Measurements from ENCODE around the gene NLK.

Gene NLK

GRCh38 chr17:28100936-28101335 lies 58.5 kb downstream of the NLK start:
- Histone ChIP-seq H3K27ac (ENCODE audit: insufficient read depth, low read length, poor library complexity, severe bottlenecking) (no peak overlapping the region), H3K9me3 (ENCODE audit: control insufficient read depth, low read length) (no peaks in the 10 kb centered on the region), H3K4me3 (ENCODE audit: insufficient read depth, low read depth, low read length, poor library complexity, severe bottlenecking) (no peak overlapping the region)

GRCh38 chr17:28101919-28102318 lies 59.4 kb downstream of the NLK start:
- no peaks in the 10 kb centered on the region for H3K36me3 ChIP-seq (ENCODE audit: control insufficient read depth, insufficient read depth, low read length)
- no peak for DNase-seq
- H3K4me1 ChIP-seq (ENCODE audit: control insufficient read depth, insufficient read depth, low read length, poor library complexity, severe bottlenecking), result no peaks in the 10 kb centered on the region
- no peak overlapping the region for H3K27ac ChIP-seq (ENCODE audit: insufficient read depth, low read length, poor library complexity, severe bottlenecking)
- H3K27me3 ChIP-seq (replicated peaks; ENCODE audit: control insufficient read depth, insufficient read depth, low read length, poor library complexity, severe bottlenecking), result no peaks in the 10 kb centered on the region
- no peaks in the 10 kb centered on the region for H3K9me3 ChIP-seq (ENCODE audit: control insufficient read depth, low read length)
- H3K4me3 ChIP-seq (ENCODE audit: insufficient read depth, low read depth, low read length, poor library complexity, severe bottlenecking), result no peak overlapping the region

More at GRCh38 chr17:28100936-28101335, 58.5 kb downstream of the NLK start:
- H3K27me3 ChIP-seq (replicated peaks; ENCODE audit: control insufficient read depth, insufficient read depth, low read length, poor library complexity, severe bottlenecking), result no peaks in the 10 kb centered on the region
- H3K4me1 ChIP-seq (ENCODE audit: control insufficient read depth, insufficient read depth, low read length, poor library complexity, severe bottlenecking), result no peaks in the 10 kb centered on the region
- no peak for DNase-seq
- no peaks in the 10 kb centered on the region for H3K36me3 ChIP-seq (ENCODE audit: control insufficient read depth, insufficient read depth, low read length)

GRCh38 chr17:28105501-28105900 lies 63.0 kb downstream of the NLK start:
- H3K9me3 ChIP-seq (ENCODE audit: control insufficient read depth, low read length), result no peaks in the 10 kb centered on the region
- H3K27ac ChIP-seq (ENCODE audit: insufficient read depth, low read length, poor library complexity, severe bottlenecking), result no peak overlapping the region
- H3K4me1 ChIP-seq (ENCODE audit: control insufficient read depth, insufficient read depth, low read length, poor library complexity, severe bottlenecking), result no peaks in the 10 kb centered on the region
- H3K27me3 ChIP-seq (replicated peaks; ENCODE audit: control insufficient read depth, insufficient read depth, low read length, poor library complexity, severe bottlenecking), result no peaks in the 10 kb centered on the region
- no peak for DNase-seq
- no peak overlapping the region for H3K4me3 ChIP-seq (ENCODE audit: insufficient read depth, low read depth, low read length, poor library complexity, severe bottlenecking)
- no peaks in the 10 kb centered on the region for H3K36me3 ChIP-seq (ENCODE audit: control insufficient read depth, insufficient read depth, low read length)

- Histone ChIP-seq H3K4me1 (ENCODE audit: control insufficient read depth, insufficient read depth, low read length, poor library complexity, severe bottlenecking) (no peaks in the 10 kb centered on the region), H3K9me3 (ENCODE audit: control insufficient read depth, low read length) (no peaks in the 10 kb centered on the region), H3K4me3 (ENCODE audit: insufficient read depth, low read depth, low read length, poor library complexity, severe bottlenecking) (no peak overlapping the region), H3K27me3 (replicated peaks; ENCODE audit: control insufficient read depth, insufficient read depth, low read length, poor library complexity, severe bottlenecking) (no peaks in the 10 kb centered on the region), H3K36me3 (ENCODE audit: control insufficient read depth, insufficient read depth, low read length) (no peaks in the 10 kb centered on the region), H3K27ac (ENCODE audit: insufficient read depth, low read length, poor library complexity, severe bottlenecking) (no peak overlapping the region)
- DNase-seq, result no peak
Measured at GRCh38 chr17:28110184-28110583, 67.7 kb downstream of the NLK start.

GRCh38 chr17:28112181-28112580 lies 69.7 kb downstream of the NLK start:
- H3K27ac ChIP-seq (ENCODE audit: insufficient read depth, low read length, poor library complexity, severe bottlenecking), result no peak overlapping the region
- H3K36me3 ChIP-seq (ENCODE audit: control insufficient read depth, insufficient read depth, low read length), result no peaks in the 10 kb centered on the region
- no peaks in the 10 kb centered on the region for H3K9me3 ChIP-seq (ENCODE audit: control insufficient read depth, low read length)

GRCh38 chr17:28112606-28113005 lies 70.1 kb downstream of the NLK start:
- DNase-seq, result no peak
- no peaks in the 10 kb centered on the region for H3K27me3 ChIP-seq (replicated peaks; ENCODE audit: control insufficient read depth, insufficient read depth, low read length, poor library complexity, severe bottlenecking)
- no peaks in the 10 kb centered on the region for H3K9me3 ChIP-seq (ENCODE audit: control insufficient read depth, low read length)
- no peak overlapping the region for H3K4me3 ChIP-seq (ENCODE audit: insufficient read depth, low read depth, low read length, poor library complexity, severe bottlenecking)
- H3K27ac ChIP-seq (ENCODE audit: insufficient read depth, low read length, poor library complexity, severe bottlenecking), result no peak overlapping the region
- H3K36me3 ChIP-seq (ENCODE audit: control insufficient read depth, insufficient read depth, low read length), result no peaks in the 10 kb centered on the region
- peaks cover 5% of the 10 kb centered on the region for H3K4me1 ChIP-seq (ENCODE audit: control insufficient read depth, insufficient read depth, low read length, poor library complexity, severe bottlenecking)

More at GRCh38 chr17:28112181-28112580, 69.7 kb downstream of the NLK start:
- peaks cover under 1% of the 10 kb centered on the region for H3K4me1 ChIP-seq (ENCODE audit: control insufficient read depth, insufficient read depth, low read length, poor library complexity, severe bottlenecking)
- no peak for DNase-seq
- H3K4me3 ChIP-seq (ENCODE audit: insufficient read depth, low read depth, low read length, poor library complexity, severe bottlenecking), result no peak overlapping the region
- H3K27me3 ChIP-seq (replicated peaks; ENCODE audit: control insufficient read depth, insufficient read depth, low read length, poor library complexity, severe bottlenecking), result no peaks in the 10 kb centered on the region

- DNase-seq, result no peak
- Histone ChIP-seq H3K36me3 (ENCODE audit: control insufficient read depth, insufficient read depth, low read length) (no peaks in the 10 kb centered on the region), H3K9me3 (ENCODE audit: control insufficient read depth, low read length) (no peaks in the 10 kb centered on the region), H3K4me3 (ENCODE audit: insufficient read depth, low read depth, low read length, poor library complexity, severe bottlenecking) (no peak overlapping the region), H3K4me1 (ENCODE audit: control insufficient read depth, insufficient read depth, low read length, poor library complexity, severe bottlenecking) (peaks cover 6% of the 10 kb centered on the region), H3K27me3 (replicated peaks; ENCODE audit: control insufficient read depth, insufficient read depth, low read length, poor library complexity, severe bottlenecking) (no peaks in the 10 kb centered on the region), H3K27ac (ENCODE audit: insufficient read depth, low read length, poor library complexity, severe bottlenecking) (no peak overlapping the region)
Measured at GRCh38 chr17:28113269-28113668, 70.8 kb downstream of the NLK start.

GRCh38 chr17:28115046-28115445 lies 72.6 kb downstream of the NLK start:
- Histone ChIP-seq H3K9me3 (ENCODE audit: control insufficient read depth, low read length) (no peaks in the 10 kb centered on the region), H3K27ac (ENCODE audit: insufficient read depth, low read length, poor library complexity, severe bottlenecking) (no peak overlapping the region), H3K4me1 (ENCODE audit: control insufficient read depth, insufficient read depth, low read length, poor library complexity, severe bottlenecking) (peaks cover 6% of the 10 kb centered on the region), H3K4me3 (ENCODE audit: insufficient read depth, low read depth, low read length, poor library complexity, severe bottlenecking) (no peak overlapping the region), H3K27me3 (replicated peaks; ENCODE audit: control insufficient read depth, insufficient read depth, low read length, poor library complexity, severe bottlenecking) (no peaks in the 10 kb centered on the region), H3K36me3 (ENCODE audit: control insufficient read depth, insufficient read depth, low read length) (no peaks in the 10 kb centered on the region)
- no peak for DNase-seq

GRCh38 chr17:28117304-28117703 lies 74.8 kb downstream of the NLK start:
- H3K27ac ChIP-seq (ENCODE audit: insufficient read depth, low read length, poor library complexity, severe bottlenecking), result no peak overlapping the region
- DNase-seq, result no peak
- H3K4me1 ChIP-seq (ENCODE audit: control insufficient read depth, insufficient read depth, low read length, poor library complexity, severe bottlenecking), result peaks cover 6% of the 10 kb centered on the region
- H3K9me3 ChIP-seq (ENCODE audit: control insufficient read depth, low read length), result no peaks in the 10 kb centered on the region
- no peaks in the 10 kb centered on the region for H3K36me3 ChIP-seq (ENCODE audit: control insufficient read depth, insufficient read depth, low read length)
- no peaks in the 10 kb centered on the region for H3K27me3 ChIP-seq (replicated peaks; ENCODE audit: control insufficient read depth, insufficient read depth, low read length, poor library complexity, severe bottlenecking)
- H3K4me3 ChIP-seq (ENCODE audit: insufficient read depth, low read depth, low read length, poor library complexity, severe bottlenecking), result no peak overlapping the region

- no peaks in the 10 kb centered on the region for H3K27me3 ChIP-seq (replicated peaks; ENCODE audit: control insufficient read depth, insufficient read depth, low read length, poor library complexity, severe bottlenecking)
- peaks cover 6% of the 10 kb centered on the region for H3K4me1 ChIP-seq (ENCODE audit: control insufficient read depth, insufficient read depth, low read length, poor library complexity, severe bottlenecking)
- no peak for DNase-seq
- no peaks in the 10 kb centered on the region for H3K9me3 ChIP-seq (ENCODE audit: control insufficient read depth, low read length)
- no peaks in the 10 kb centered on the region for H3K36me3 ChIP-seq (ENCODE audit: control insufficient read depth, insufficient read depth, low read length)
- no peak overlapping the region for H3K27ac ChIP-seq (ENCODE audit: insufficient read depth, low read length, poor library complexity, severe bottlenecking)
- H3K4me3 ChIP-seq (ENCODE audit: insufficient read depth, low read depth, low read length, poor library complexity, severe bottlenecking), result no peak overlapping the region
Measured at GRCh38 chr17:28118362-28118761, 75.9 kb downstream of the NLK start.

- no peak for DNase-seq
- no peaks in the 10 kb centered on the region for H3K27me3 ChIP-seq (replicated peaks; ENCODE audit: control insufficient read depth, insufficient read depth, low read length, poor library complexity, severe bottlenecking)
- no peaks in the 10 kb centered on the region for H3K36me3 ChIP-seq (ENCODE audit: control insufficient read depth, insufficient read depth, low read length)
- no peak overlapping the region for H3K27ac ChIP-seq (ENCODE audit: insufficient read depth, low read length, poor library complexity, severe bottlenecking)
- peaks cover 6% of the 10 kb centered on the region for H3K4me1 ChIP-seq (ENCODE audit: control insufficient read depth, insufficient read depth, low read length, poor library complexity, severe bottlenecking)
- H3K9me3 ChIP-seq (ENCODE audit: control insufficient read depth, low read length), result no peaks in the 10 kb centered on the region
- no peak overlapping the region for H3K4me3 ChIP-seq (ENCODE audit: insufficient read depth, low read depth, low read length, poor library complexity, severe bottlenecking)
Measured at GRCh38 chr17:28119046-28119445, 76.6 kb downstream of the NLK start.
